GM21367 (cell line): Measurements from ENCODE around the gene PAX5.

Experiments
- ATAC-seq: cut with Tn5 transposase; IDR thresholded peaks from one replicate; pipeline ENCODE4 v1.9.1; 2021; ENCODE audit not compliant: unreplicated experiment

The PAX5 gene

GRCh38 chr9:36817160-36817834 is 216.8 kb downstream of the PAX5 start:
- ATAC-seq: no peak

GRCh38 chr9:36816371-36816770 is 217.7 kb downstream of the PAX5 start:
- no peak for ATAC-seq

- no peak for ATAC-seq
Observed at GRCh38 chr9:36815566-36816348, 218.3 kb downstream of the PAX5 start.

- no peak for ATAC-seq
Observed at GRCh38 chr9:36815023-36815422, 219.0 kb downstream of the PAX5 start.

- no peak for ATAC-seq
Observed at GRCh38 chr9:36813154-36813553, 220.9 kb downstream of the PAX5 start.

- no peak for ATAC-seq
Observed at GRCh38 chr9:36812556-36812955, 221.5 kb downstream of the PAX5 start.

GRCh38 chr9:36808251-36808650 is 225.8 kb downstream of the PAX5 start:
- ATAC-seq: no peak

- ATAC-seq: no peak
Observed at GRCh38 chr9:36803961-36804360, 230.1 kb downstream of the PAX5 start.

- ATAC-seq: no peak
Observed at GRCh38 chr9:36802201-36802920, 231.7 kb downstream of the PAX5 start.

GRCh38 chr9:36800455-36800854 is 233.6 kb downstream of the PAX5 start:
- ATAC-seq: no peak

GRCh38 chr9:36798350-36799065 is 235.6 kb downstream of the PAX5 start:
- ATAC-seq: no peak

- ATAC-seq: no peak
Observed at GRCh38 chr9:36797471-36798220, 236.4 kb downstream of the PAX5 start.

GRCh38 chr9:36796671-36797419 is 237.2 kb downstream of the PAX5 start:
- no peak for ATAC-seq

- ATAC-seq: no peak
Observed at GRCh38 chr9:36794461-36794860, 239.6 kb downstream of the PAX5 start.

GRCh38 chr9:36793277-36793676 is 240.8 kb downstream of the PAX5 start:
- no peak for ATAC-seq

- no peak for ATAC-seq
Observed at GRCh38 chr9:36791222-36791950, 242.7 kb downstream of the PAX5 start.

- ATAC-seq: no peak
Observed at GRCh38 chr9:36789886-36790285, 244.2 kb downstream of the PAX5 start.

GRCh38 chr9:36788534-36788933 is 245.5 kb downstream of the PAX5 start:
- no peak for ATAC-seq

GRCh38 chr9:36787709-36788108 is 246.4 kb downstream of the PAX5 start:
- ATAC-seq: no peak
